Measurements from ENCODE around the gene RNF114. TPM values are rescaled to one million over a fixed set of nuclear protein-coding genes. Genes with fewer than 3 reads are reported as not detected.

Gene RNF114
- total RNA-seq, 5 donors from 2014 or later (not counting 1 experiment from before 2014, with no cell fraction given) = 83.5 to 109 (median 95.7) TPM

DNA sequence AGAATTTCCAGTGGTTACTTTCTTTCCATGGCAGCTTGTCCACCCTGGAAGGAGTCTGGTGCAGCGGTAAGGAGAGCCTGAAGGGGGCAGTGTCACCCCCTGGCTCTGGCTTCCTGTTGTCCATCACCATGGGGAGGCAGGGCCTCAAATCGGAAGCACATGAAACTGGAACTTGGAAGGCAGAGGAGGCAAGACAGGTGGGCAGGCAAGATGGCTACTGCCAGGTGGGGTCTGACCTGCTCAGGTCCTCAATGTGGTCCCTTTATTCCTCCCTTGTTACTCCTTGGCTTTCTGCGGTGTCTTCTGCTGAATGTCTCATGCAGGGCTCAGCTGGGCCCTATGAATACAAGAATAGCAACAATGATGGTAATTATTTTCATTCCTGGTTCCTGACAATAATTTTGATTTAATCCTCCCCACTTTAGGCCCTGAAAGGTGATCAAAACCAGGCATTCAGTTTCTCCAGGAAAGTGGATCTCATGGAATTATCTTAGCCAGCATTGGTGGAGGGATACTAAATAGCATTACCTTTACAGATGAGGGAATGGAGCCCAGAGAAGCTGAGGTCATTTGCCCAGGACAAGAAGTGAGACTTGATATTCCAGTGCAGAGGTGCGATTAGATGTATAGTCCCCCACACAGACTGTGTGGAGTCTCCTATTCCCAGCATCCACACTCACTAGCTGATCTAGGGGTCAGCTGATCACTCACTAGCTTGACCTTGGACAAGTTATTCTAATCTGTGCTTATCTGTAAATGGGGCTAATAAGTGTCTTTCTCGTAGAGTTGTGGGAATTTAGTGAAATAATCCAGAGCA is 29.0 kb downstream of the RNF114 start:
- no peaks in the 10 kb centered on the region for H3K27me3 ChIP-seq (replicated peaks in 1 of 2; ENCODE audit: control insufficient read depth in 2 of 2, extremely low read depth in 1 of 2, insufficient read depth in 2 of 2, low read length in 1 of 2)
- H3K36me3 ChIP-seq (ENCODE audit: control insufficient read depth in 2 of 2, extremely low read depth in 1 of 2, insufficient read depth in 1 of 2, low read length in 1 of 2) = no peaks in the 10 kb centered on the region
- H3K4me3 ChIP-seq (ENCODE audit: control insufficient read depth in 1 of 2, extremely low read depth in 1 of 2, low read length in 1 of 2) = no peak overlapping the region
- H3K9me3 Mint-ChIP-seq = no peaks in the 10 kb centered on the region
- H3K4me1 Mint-ChIP-seq = no peaks in the 10 kb centered on the region
- no peaks in the 10 kb centered on the region for H3K27me3 Mint-ChIP-seq
- H3K36me3 Mint-ChIP-seq = peaks cover 10% of the 10 kb centered on the region
- H3K9me3 ChIP-seq = no peaks in the 10 kb centered on the region
- POLR2A ChIA-PET = no interaction called here
- no peak overlapping the region for H3K4me3 Mint-ChIP-seq
- DNase-seq (peak in 2 of 35 experiments; percentile 18 to 21), ATAC-seq (replicated peaks in 1 of 4) (no peak)
- CTCF ChIA-PET = interaction anchor here in 1 of 2 donors (0.5 to 0.6 kb wide), 2 partner anchors 14 to 674 kb away, joined by 3 read pairs; no protein-coding TSS in a partner anchor
- H3K27ac ChIP-seq (ENCODE audit: low read length) = no peak overlapping the region
- WGBS (ENCODE audit: insufficient coverage) = 83% methylated on average over 3 of the region's 5 CpGs
- H3K27ac Mint-ChIP-seq = no peak overlapping the region
- no peaks in the 10 kb centered on the region for H3K4me1 ChIP-seq (ENCODE audit: control insufficient read depth in 1 of 2, extremely low read depth in 1 of 2, insufficient read depth in 2 of 2, low read length in 2 of 2)

DNA sequence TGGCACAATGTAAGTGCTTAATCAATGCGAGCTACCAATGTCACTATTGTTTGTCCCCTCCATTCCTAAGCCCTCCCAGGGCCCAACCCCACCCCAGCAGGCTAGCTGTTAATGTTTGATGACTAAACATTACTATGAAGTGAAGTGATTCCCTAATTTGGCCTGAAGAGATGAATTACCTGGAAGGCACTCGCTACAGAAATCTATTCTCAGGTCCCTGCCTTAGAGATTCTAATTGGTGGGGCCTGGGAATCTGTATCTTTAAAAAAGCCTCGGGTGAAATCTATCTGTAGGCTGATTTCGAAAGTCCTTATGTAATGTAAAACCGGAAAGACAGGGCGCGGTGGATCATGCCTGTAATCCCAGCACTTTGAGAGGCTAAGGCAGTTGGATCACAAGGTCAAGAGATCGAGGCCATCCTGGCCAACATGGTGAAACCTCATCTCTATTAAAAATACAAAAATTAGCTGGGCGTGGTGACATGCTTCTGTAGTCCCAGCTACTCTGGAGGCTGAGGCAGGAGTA is 29.6 kb downstream of the RNF114 start:
- H3K4me3 ChIP-seq (ENCODE audit: control insufficient read depth in 1 of 2, extremely low read depth in 1 of 2, low read length in 1 of 2) = no peak overlapping the region
- CTCF ChIA-PET = interaction anchor here in 1 of 2 donors (0.5 to 0.6 kb wide), 2 partner anchors 13 to 674 kb away, joined by 3 read pairs; no protein-coding TSS in a partner anchor
- H3K27ac ChIP-seq (ENCODE audit: low read length) = no peak overlapping the region
- H3K4me1 ChIP-seq (ENCODE audit: control insufficient read depth in 1 of 2, extremely low read depth in 1 of 2, insufficient read depth in 2 of 2, low read length in 2 of 2) = no peaks in the 10 kb centered on the region
- Mint-ChIP-seq H3K27ac (no peak overlapping the region), H3K36me3 (peaks cover 10% of the 10 kb centered on the region), H3K4me1 (no peaks in the 10 kb centered on the region), H3K27me3 (no peaks in the 10 kb centered on the region), H3K4me3 (no peak overlapping the region), H3K9me3 (no peaks in the 10 kb centered on the region)
- no peaks in the 10 kb centered on the region for H3K27me3 ChIP-seq (replicated peaks in 1 of 2; ENCODE audit: control insufficient read depth in 2 of 2, extremely low read depth in 1 of 2, insufficient read depth in 2 of 2, low read length in 1 of 2)
- ATAC-seq (replicated peaks in 1 of 4) (no peak), DNase-seq (no peak)
- POLR2A ChIA-PET = no interaction called here
- no peaks in the 10 kb centered on the region for H3K36me3 ChIP-seq (ENCODE audit: control insufficient read depth in 2 of 2, extremely low read depth in 1 of 2, insufficient read depth in 1 of 2, low read length in 1 of 2)
- no peaks in the 10 kb centered on the region for H3K9me3 ChIP-seq
- whole genome bisulfite sequencing (ENCODE audit: insufficient coverage) = 97% methylated on average over 5 of the region's 9 CpGs

DNA sequence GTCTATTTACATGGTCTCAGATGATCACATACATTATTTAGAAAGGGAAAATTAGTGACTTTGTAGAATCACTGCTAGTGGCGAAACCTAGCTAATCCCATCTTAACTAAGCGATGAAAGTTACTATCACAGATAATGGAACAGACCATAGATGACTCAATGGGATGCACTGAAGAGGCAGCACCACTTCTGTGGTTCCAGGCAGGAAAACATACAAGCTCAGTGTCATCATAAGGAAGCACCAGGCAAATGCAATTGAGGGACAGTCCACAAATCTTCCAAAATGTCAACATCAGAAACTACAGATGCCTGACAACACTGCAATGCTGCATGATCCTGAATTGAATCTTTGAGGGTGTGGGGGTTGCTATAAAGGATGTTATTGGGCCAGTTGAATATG is 30.7 kb downstream of the RNF114 start:
- DNase-seq = no peak
- H3K27me3 Mint-ChIP-seq = no peaks in the 10 kb centered on the region
- no peaks in the 10 kb centered on the region for H3K9me3 Mint-ChIP-seq
- no peaks in the 10 kb centered on the region for H3K36me3 ChIP-seq (ENCODE audit: control insufficient read depth in 2 of 2, extremely low read depth in 1 of 2, insufficient read depth in 1 of 2, low read length in 1 of 2)
- H3K27me3 ChIP-seq (replicated peaks in 1 of 2; ENCODE audit: control insufficient read depth in 2 of 2, extremely low read depth in 1 of 2, insufficient read depth in 2 of 2, low read length in 1 of 2) = no peaks in the 10 kb centered on the region
- no peak overlapping the region for H3K4me3 Mint-ChIP-seq
- H3K4me1 Mint-ChIP-seq = no peaks in the 10 kb centered on the region
- peaks cover 7% of the 10 kb centered on the region for H3K36me3 Mint-ChIP-seq
- ChIA-PET CTCF (interaction anchor here (0.6 to 0.7 kb wide), 2 partner anchors 23 to 115 kb away, joined by 4 to 5 read pairs; no protein-coding TSS in a partner anchor), POLR2A (no interaction called here)
- no peaks in the 10 kb centered on the region for H3K9me3 ChIP-seq
- no peaks in the 10 kb centered on the region for H3K4me1 ChIP-seq (ENCODE audit: control insufficient read depth in 1 of 2, extremely low read depth in 1 of 2, insufficient read depth in 2 of 2, low read length in 2 of 2)
- H3K27ac Mint-ChIP-seq = no peak overlapping the region
- no peak overlapping the region for H3K27ac ChIP-seq (ENCODE audit: low read length)
- no peak overlapping the region for H3K4me3 ChIP-seq (ENCODE audit: control insufficient read depth in 1 of 2, extremely low read depth in 1 of 2, low read length in 1 of 2)
- whole genome bisulfite sequencing (ENCODE audit: insufficient coverage) = no CpG with 5 or more reads among the region's 2 CpGs
- no peak for ATAC-seq (replicated peaks in 1 of 4)

DNA sequence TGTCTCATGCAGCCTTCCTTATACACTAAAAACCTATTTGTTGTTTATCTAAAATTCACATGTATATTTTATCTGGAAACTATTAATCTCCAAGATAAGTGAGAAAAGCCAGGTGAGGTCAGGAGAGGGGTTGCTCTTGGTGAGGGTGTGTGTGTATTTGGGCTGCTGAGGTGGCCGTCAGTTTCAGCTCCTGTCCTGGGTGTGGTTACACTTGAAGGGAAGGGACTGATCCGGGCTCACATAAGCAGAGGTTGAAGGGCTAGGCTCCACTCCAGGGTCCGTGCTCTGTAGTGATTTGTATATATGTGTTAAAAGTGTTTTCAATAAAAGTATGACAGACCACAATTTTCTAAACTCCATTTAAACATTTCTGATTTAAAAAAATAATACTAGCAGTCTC is 33.0 kb downstream of the RNF114 start:
- H3K36me3 ChIP-seq (ENCODE audit: control insufficient read depth in 2 of 2, extremely low read depth in 1 of 2, insufficient read depth in 1 of 2, low read length in 1 of 2) = no peaks in the 10 kb centered on the region
- ATAC-seq (replicated peaks in 1 of 4) = no peak
- H3K4me3 ChIP-seq (ENCODE audit: control insufficient read depth in 1 of 2, extremely low read depth in 1 of 2, low read length in 1 of 2) = no peak overlapping the region
- no peaks in the 10 kb centered on the region for H3K9me3 ChIP-seq
- Mint-ChIP-seq H3K27me3 (no peaks in the 10 kb centered on the region), H3K27ac (no peak overlapping the region), H3K9me3 (no peaks in the 10 kb centered on the region), H3K36me3 (peaks cover 7% of the 10 kb centered on the region), H3K4me3 (no peak overlapping the region), H3K4me1 (no peaks in the 10 kb centered on the region)
- no peak for DNase-seq
- H3K4me1 ChIP-seq (ENCODE audit: control insufficient read depth in 1 of 2, extremely low read depth in 1 of 2, insufficient read depth in 2 of 2, low read length in 2 of 2) = no peaks in the 10 kb centered on the region
- ChIA-PET CTCF (no interaction called here), POLR2A (no interaction called here)
- 75% methylated on average over 1 of the region's 3 CpGs for WGBS (ENCODE audit: insufficient coverage)
- H3K27me3 ChIP-seq (replicated peaks in 1 of 2; ENCODE audit: control insufficient read depth in 2 of 2, extremely low read depth in 1 of 2, insufficient read depth in 2 of 2, low read length in 1 of 2) = no peaks in the 10 kb centered on the region
- no peak overlapping the region for H3K27ac ChIP-seq (ENCODE audit: low read length)

DNA sequence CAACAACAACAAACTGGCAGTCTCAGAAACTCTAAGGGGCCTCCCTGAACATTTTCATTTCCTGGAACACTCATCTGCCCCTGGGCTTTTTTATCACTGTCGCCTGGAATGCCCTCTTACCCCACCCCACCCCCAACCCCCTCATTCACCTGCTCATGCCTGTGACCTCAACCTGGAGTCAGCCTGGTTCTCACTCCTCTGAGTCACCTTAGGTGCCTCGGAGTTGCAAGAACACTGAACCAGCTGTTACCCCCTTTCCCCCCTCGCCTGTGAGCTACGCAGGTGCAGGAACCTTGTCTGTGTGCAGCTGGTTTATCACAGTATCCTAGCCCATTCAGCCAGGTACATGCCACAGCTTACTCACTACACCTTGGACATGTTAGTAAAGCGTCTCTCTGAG is 33.7 kb downstream of the RNF114 start:
- H3K27ac Mint-ChIP-seq = no peak overlapping the region
- peaks cover 7% of the 10 kb centered on the region for H3K36me3 Mint-ChIP-seq
- Histone ChIP-seq H3K4me3 (ENCODE audit: control insufficient read depth in 1 of 2, extremely low read depth in 1 of 2, low read length in 1 of 2) (no peak overlapping the region), H3K27me3 (replicated peaks in 1 of 2; ENCODE audit: control insufficient read depth in 2 of 2, extremely low read depth in 1 of 2, insufficient read depth in 2 of 2, low read length in 1 of 2) (no peaks in the 10 kb centered on the region), H3K27ac (ENCODE audit: low read length) (no peak overlapping the region), H3K9me3 (no peaks in the 10 kb centered on the region), H3K4me1 (ENCODE audit: control insufficient read depth in 1 of 2, extremely low read depth in 1 of 2, insufficient read depth in 2 of 2, low read length in 2 of 2) (no peaks in the 10 kb centered on the region), H3K36me3 (ENCODE audit: control insufficient read depth in 2 of 2, extremely low read depth in 1 of 2, insufficient read depth in 1 of 2, low read length in 1 of 2) (no peaks in the 10 kb centered on the region)
- ChIA-PET POLR2A (no interaction called here), CTCF (interaction anchor here in 1 of 2 donors (0.6 kb wide), 1 partner anchor 98 kb away, joined by 4 read pairs; no protein-coding TSS in a partner anchor)
- DNase-seq = no peak
- no peaks in the 10 kb centered on the region for H3K4me1 Mint-ChIP-seq
- H3K4me3 Mint-ChIP-seq = no peak overlapping the region
- 50% methylated on average over 4 of the region's 5 CpGs for WGBS (ENCODE audit: insufficient coverage)
- H3K9me3 Mint-ChIP-seq = no peaks in the 10 kb centered on the region
- H3K27me3 Mint-ChIP-seq = no peaks in the 10 kb centered on the region
- ATAC-seq (replicated peaks in 1 of 4) = no peak

DNA sequence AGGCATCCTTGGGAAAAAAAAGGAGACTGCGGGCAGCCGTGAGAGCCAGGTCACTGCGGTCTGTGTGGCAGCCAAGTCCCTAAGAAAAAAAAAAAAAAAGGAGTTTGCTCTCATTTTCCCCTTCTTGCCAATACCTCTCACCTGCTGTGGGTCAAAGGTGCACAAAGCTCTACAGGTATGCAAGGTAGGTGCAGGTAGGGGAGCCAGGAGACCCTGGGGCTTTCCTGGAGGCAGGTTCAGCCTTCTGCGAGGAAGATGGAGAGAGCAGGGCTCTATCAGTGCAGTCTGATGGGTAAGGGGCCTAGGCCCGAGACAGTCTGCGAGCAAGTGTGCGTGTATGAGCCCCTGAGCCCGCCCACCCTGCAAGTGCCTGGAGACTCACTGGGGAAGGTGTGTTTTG is 34.3 kb downstream of the RNF114 start:
- Mint-ChIP-seq H3K9me3 (no peaks in the 10 kb centered on the region), H3K27me3 (no peaks in the 10 kb centered on the region), H3K4me3 (no peak overlapping the region), H3K36me3 (peaks cover 4% of the 10 kb centered on the region), H3K4me1 (no peaks in the 10 kb centered on the region), H3K27ac (no peak overlapping the region)
- Histone ChIP-seq H3K4me3 (ENCODE audit: control insufficient read depth in 1 of 2, extremely low read depth in 1 of 2, low read length in 1 of 2) (no peak overlapping the region), H3K27me3 (replicated peaks in 1 of 2; ENCODE audit: control insufficient read depth in 2 of 2, extremely low read depth in 1 of 2, insufficient read depth in 2 of 2, low read length in 1 of 2) (peaks cover 0 to 1% of the 10 kb centered on the region in 2 experiments), H3K9me3 (no peaks in the 10 kb centered on the region), H3K4me1 (ENCODE audit: control insufficient read depth in 1 of 2, extremely low read depth in 1 of 2, insufficient read depth in 2 of 2, low read length in 2 of 2) (no peaks in the 10 kb centered on the region), H3K27ac (ENCODE audit: low read length) (no peak overlapping the region), H3K36me3 (ENCODE audit: control insufficient read depth in 2 of 2, extremely low read depth in 1 of 2, insufficient read depth in 1 of 2, low read length in 1 of 2) (no peaks in the 10 kb centered on the region)
- ChIA-PET POLR2A (no interaction called here), CTCF (interaction anchor here in 1 of 2 donors (0.6 kb wide), 1 partner anchor 97 kb away, joined by 4 read pairs; no protein-coding TSS in a partner anchor)
- 91% methylated on average over 5 of the region's 8 CpGs for WGBS (ENCODE audit: insufficient coverage)
- ATAC-seq (replicated peaks in 1 of 4) = no peak
- DNase-seq = no peak
